Suprapubic skin (tissue), 4 donors: ENCODE measurements around the gene TEDC2. TPM values are rescaled to one million over a fixed set of nuclear protein-coding genes. Genes with fewer than 3 reads are reported as not detected.
A peak's percentile ranks its signal among the peaks of the same experiment; 100 is the strongest.

Experiments
- DNase-seq, 2 donors: peaks; one replicate each; pipeline ENCODE4 v3.0.0-alpha.2; 2019; ENCODE audit warnings: low spot score in 2 of 2
- H3K27ac ChIP-seq: fragments of 200-600 bp; sonication (generic); one replicate; pipeline ENCODE4 v1.5.1; 2019
- H3K27me3 ChIP-seq: fragments of 200-600 bp; sonication (generic); one replicate; pipeline ENCODE4 v1.5.1; 2019
- H3K36me3 ChIP-seq: fragments of 200-600 bp; sonication (generic); one replicate; pipeline ENCODE4 v1.5.1; 2019
- H3K4me1 ChIP-seq: fragments of 200-600 bp; sonication (generic); one replicate; pipeline ENCODE4 v1.5.1; 2019
- H3K4me3 ChIP-seq: fragments of 200-600 bp; sonication (generic); one replicate; pipeline ENCODE4 v1.5.1; 2019; ENCODE audit warnings: mild to moderate bottlenecking
- H3K9me3 ChIP-seq: fragments of 200-600 bp; sonication (generic); one replicate; pipeline ENCODE4 v1.5.1; 2019
- CTCF ChIP-seq, 2 donors: fragments of 200-600 bp in 1 of 2; fragments of 450-650 bp in 1 of 2; sonication (generic) in 1 of 2; IDR thresholded peaks; one replicate each; pipeline ENCODE4 v1.5.1; 2016 to 2019; ENCODE audit warnings: antibody characterized with exemption in 2 of 2, mild to moderate bottlenecking in 1 of 2, moderate library complexity in 1 of 2
- EP300 ChIP-seq: sonication (generic); formaldehyde crosslinking; IDR thresholded peaks from one replicate; pipeline ENCODE4 v1.6.1; 2017; ENCODE audit warnings: antibody characterized with exemption
- POLR2A ChIP-seq, 2 donors: fragments of 450-650 bp; IDR thresholded peaks; one replicate each; pipeline ENCODE4 v1.6.1; 2017; ENCODE audit warnings: antibody characterized with exemption in 2 of 2, mild to moderate bottlenecking in 2 of 2, moderate library complexity in 2 of 2
- POLR2AphosphoS5 ChIP-seq, 3 donors: sonication (generic); formaldehyde crosslinking; IDR thresholded peaks; one replicate each; pipeline ENCODE4 v1.6.1; 2017; ENCODE audit warnings: antibody characterized with exemption in 3 of 3
- WGBS: methylation state at CpG from one replicate; pipeline ENCODE4 v1.1.5; 2018; 5-methylcytosine and 5-hydroxymethylcytosine counted together
- total RNA-seq, 4 donors: library from RNA; depleted of rRNA; stranded (reverse); fragments of >200 nt; gene quantifications; one replicate each; pipeline ENCODE4 v1.1.0, GENCODE V29; 2016

Gene TEDC2
- total RNA-seq, 4 donors from 2014 or later = 1.4 to 2.2 (median 1.6) TPM; not detected in 1

DNA sequence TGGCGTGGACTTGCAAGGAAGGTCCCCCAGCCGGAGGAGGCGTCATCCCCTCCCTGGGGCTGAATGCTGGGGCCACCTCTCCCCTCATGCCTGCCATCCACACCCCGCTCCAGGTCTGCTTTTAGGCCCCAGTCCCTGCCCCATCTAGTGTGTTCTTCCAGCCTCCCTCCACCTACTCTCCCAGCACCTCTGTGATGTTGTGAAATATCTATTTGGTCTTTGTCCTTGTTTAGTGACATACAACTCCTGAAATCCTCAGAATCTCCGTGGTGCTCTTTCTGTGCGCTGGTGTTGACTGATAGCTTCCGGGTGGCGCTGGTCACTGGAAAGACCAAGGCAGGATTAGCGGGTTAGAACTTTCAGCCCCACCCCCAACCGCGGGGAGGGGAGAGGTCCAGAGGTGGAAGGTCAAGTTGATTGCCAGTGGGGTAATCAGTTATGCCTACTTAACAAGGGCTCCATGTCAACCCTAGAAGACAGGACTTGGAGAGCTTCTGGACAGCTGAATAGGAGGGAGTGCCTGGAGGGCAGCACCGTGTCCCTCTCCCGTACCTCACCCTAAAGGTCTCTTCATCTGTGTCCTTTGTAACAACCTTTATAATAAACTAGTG, 25.1 kb downstream of the TEDC2 start:
- peaks cover 61% of the 10 kb centered on the region for H3K4me1 ChIP-seq
- no peak overlapping the region for H3K4me3 ChIP-seq
- no peak for TF ChIP-seq CTCF (IDR thresholded peaks at IDR 0.05)
- TF ChIP-seq POLR2A (IDR thresholded peaks at IDR 0.05) = no peak
- no peak for TF ChIP-seq EP300
- no peak for TF ChIP-seq POLR2AphosphoS5 (IDR thresholded peaks at IDR 0.05)
- 90% methylated on average over 12 of the region's 13 CpGs for WGBS
- no peak overlapping the region for H3K27ac ChIP-seq
- no peaks in the 10 kb centered on the region for H3K27me3 ChIP-seq
- H3K36me3 ChIP-seq = no peaks in the 10 kb centered on the region
- no peak for DNase-seq
- H3K9me3 ChIP-seq = no peaks in the 10 kb centered on the region

- Histone ChIP-seq H3K27me3 (no peaks in the 10 kb centered on the region), H3K4me1 (peaks cover 57% of the 10 kb centered on the region), H3K27ac (no peak overlapping the region), H3K9me3 (no peaks in the 10 kb centered on the region), H3K36me3 (no peaks in the 10 kb centered on the region), H3K4me3 (no peak overlapping the region)
- TF ChIP-seq POLR2AphosphoS5 (IDR thresholded peaks at IDR 0.05) (no peak), EP300 (no peak), CTCF (IDR thresholded peaks at IDR 0.05) (no peak), POLR2A (IDR thresholded peaks at IDR 0.05) (no peak)
- DNase-seq = no peak
- WGBS = 77% methylated on average over 3 of the region's 33 CpGs
Measured at GRCh38 chr16:2485811-2486507, 26.1 kb downstream of the TEDC2 start.

GRCh38 chr16:2486645-2487516, 27.0 kb downstream of the TEDC2 start:
- H3K9me3 ChIP-seq = no peaks in the 10 kb centered on the region
- WGBS = 46% methylated on average over 29 of the region's 29 CpGs
- peaks cover 47% of the 10 kb centered on the region for H3K4me1 ChIP-seq

DNA sequence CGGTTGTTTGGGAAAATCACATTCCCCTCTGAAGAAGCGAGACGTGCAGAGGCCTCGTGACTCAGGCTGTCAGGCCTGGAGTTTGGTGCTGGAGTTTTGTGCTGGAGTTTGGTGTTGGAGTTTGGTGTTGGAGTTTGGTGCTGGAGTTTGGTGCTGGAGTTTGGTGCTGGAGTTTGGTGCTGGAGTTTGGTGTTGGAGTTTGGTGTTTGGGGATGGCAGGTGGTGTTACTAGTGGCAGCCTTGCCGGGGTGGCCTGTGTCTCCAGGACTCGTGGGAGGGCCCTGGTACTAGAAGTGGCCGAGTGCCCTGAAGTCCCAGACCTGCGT, 27.6 kb downstream of the TEDC2 start:
- 45% methylated on average over 6 of the region's 8 CpGs for WGBS
- peaks cover 41% of the 10 kb centered on the region for H3K4me1 ChIP-seq
- H3K27ac ChIP-seq = no peak overlapping the region

More at GRCh38 chr16:2486645-2487516, 27.0 kb downstream of the TEDC2 start:
- H3K36me3 ChIP-seq = no peaks in the 10 kb centered on the region
- H3K27me3 ChIP-seq = no peaks in the 10 kb centered on the region
- H3K27ac ChIP-seq = no peak overlapping the region
- TF ChIP-seq POLR2AphosphoS5 (IDR thresholded peaks at IDR 0.05) = no peak
- TF ChIP-seq CTCF (IDR thresholded peaks at IDR 0.05) = peak; percentile 23 to 55
- no peak overlapping the region for H3K4me3 ChIP-seq
- no peak for DNase-seq

More for the DNA sequence above, 27.6 kb downstream of the TEDC2 start:
- no peak for TF ChIP-seq EP300
- TF ChIP-seq CTCF (IDR thresholded peaks at IDR 0.05) = no peak
- no peak for TF ChIP-seq POLR2AphosphoS5 (IDR thresholded peaks at IDR 0.05)
- no peak for TF ChIP-seq POLR2A (IDR thresholded peaks at IDR 0.05)
- Histone ChIP-seq H3K9me3 (no peaks in the 10 kb centered on the region), H3K36me3 (no peaks in the 10 kb centered on the region), H3K4me3 (no peak overlapping the region), H3K27me3 (no peaks in the 10 kb centered on the region)
- DNase-seq = no peak
